GM12865 (cell line): Measurements from ENCODE around the gene CAPN3.

Experiments
- DNase-seq: peaks from one replicate; pipeline ENCODE4 v3.0.0; 2010; ENCODE audit warnings: low read depth
- H3K4me3 ChIP-seq: 2 replicates; pipeline ENCODE4 v1.5.1; 2011; ENCODE audit warnings: mild to moderate bottlenecking, low read depth, low read length, control low read depth
- TF ChIP-seq, protein P1 (sequence below): IDR thresholded peaks from 2 replicates; pipeline ENCODE4 v1.5.1; 2011; ENCODE audit warnings: low read length, control low read depth, low read depth, inconsistent platforms; ENCODE audit not compliant: insufficient read depth; ENCODE audit errors: missing control alignments

CAPN3 gene

GRCh38 chr15:42385980-42386700, 26.8 kb downstream of the CAPN3 start:
- TF ChIP-seq, protein P1, sequence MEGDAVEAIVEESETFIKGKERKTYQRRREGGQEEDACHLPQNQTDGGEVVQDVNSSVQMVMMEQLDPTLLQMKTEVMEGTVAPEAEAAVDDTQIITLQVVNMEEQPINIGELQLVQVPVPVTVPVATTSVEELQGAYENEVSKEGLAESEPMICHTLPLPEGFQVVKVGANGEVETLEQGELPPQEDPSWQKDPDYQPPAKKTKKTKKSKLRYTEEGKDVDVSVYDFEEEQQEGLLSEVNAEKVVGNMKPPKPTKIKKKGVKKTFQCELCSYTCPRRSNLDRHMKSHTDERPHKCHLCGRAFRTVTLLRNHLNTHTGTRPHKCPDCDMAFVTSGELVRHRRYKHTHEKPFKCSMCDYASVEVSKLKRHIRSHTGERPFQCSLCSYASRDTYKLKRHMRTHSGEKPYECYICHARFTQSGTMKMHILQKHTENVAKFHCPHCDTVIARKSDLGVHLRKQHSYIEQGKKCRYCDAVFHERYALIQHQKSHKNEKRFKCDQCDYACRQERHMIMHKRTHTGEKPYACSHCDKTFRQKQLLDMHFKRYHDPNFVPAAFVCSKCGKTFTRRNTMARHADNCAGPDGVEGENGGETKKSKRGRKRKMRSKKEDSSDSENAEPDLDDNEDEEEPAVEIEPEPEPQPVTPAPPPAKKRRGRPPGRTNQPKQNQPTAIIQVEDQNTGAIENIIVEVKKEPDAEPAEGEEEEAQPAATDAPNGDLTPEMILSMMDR: no peak
- DNase-seq: no peak
- H3K4me3 ChIP-seq: no peak overlapping the region

GRCh38 chr15:42387603-42388002, 28.3 kb downstream of the CAPN3 start:
- H3K4me3 ChIP-seq: no peak overlapping the region
- no peak for DNase-seq
- TF ChIP-seq, protein P1: no peak

DNA sequence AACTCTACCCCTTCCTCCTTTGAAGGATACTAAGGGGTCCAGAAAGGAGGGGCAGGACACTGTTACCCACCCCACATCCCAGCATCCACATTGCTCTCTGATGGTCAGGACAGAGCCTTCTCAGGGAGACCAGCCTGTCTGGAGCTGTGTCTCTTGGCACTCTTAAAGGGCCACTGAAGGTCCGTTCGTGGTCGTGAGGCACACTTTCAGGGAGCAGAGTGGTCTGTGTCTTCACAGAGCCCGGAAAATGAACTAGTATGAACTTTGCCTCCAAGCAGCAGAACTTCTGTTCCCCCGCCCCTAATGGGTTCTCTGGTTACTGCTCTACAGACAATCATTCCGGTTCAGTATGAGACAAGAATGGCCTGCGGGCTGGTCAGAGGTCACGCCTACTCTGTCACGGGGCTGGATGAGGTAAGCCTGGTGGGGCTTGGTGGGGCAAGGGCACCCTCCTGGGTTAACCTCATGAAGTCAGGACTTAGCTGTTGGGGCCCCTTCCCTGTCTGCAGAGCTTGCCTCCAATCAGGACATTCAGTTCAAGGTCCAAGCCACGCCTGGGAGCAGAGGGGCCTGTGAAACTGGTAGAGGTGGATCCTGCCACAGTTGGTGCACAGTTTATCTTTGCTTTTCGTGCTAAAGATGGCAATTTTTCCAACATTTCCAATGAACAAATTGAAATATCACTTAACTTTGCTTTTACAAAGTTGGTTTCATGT, 33.2 kb downstream of the CAPN3 start:
- no peak overlapping the region for H3K4me3 ChIP-seq
- TF ChIP-seq, protein P1: no peak
- DNase-seq: no peak

GRCh38 chr15:42394106-42394505, 34.8 kb downstream of the CAPN3 start:
- no peak overlapping the region for H3K4me3 ChIP-seq
- TF ChIP-seq, protein P1: no peak
- no peak for DNase-seq

DNA sequence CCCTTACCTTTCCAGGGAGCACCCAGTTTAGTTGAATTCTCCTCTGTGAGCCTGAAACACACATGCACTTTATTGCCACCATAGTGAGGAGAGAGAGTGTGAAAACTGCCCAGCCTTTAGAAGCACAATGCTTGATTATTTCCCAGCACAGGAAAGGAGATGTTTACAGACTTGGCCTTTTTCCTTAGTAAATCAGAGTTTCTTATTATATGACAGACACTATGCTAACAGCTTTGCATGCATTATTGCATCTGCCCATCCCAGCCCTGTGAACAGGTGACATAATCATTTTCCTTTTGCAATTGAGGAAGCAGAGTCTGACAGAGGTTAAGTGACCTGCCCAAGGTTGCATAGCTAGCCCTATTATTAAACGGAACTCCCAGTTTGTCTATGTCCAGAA, 36.5 kb downstream of the CAPN3 start:
- TF ChIP-seq, protein P1: no peak
- no peak overlapping the region for H3K4me3 ChIP-seq
- DNase-seq: no peak

DNA sequence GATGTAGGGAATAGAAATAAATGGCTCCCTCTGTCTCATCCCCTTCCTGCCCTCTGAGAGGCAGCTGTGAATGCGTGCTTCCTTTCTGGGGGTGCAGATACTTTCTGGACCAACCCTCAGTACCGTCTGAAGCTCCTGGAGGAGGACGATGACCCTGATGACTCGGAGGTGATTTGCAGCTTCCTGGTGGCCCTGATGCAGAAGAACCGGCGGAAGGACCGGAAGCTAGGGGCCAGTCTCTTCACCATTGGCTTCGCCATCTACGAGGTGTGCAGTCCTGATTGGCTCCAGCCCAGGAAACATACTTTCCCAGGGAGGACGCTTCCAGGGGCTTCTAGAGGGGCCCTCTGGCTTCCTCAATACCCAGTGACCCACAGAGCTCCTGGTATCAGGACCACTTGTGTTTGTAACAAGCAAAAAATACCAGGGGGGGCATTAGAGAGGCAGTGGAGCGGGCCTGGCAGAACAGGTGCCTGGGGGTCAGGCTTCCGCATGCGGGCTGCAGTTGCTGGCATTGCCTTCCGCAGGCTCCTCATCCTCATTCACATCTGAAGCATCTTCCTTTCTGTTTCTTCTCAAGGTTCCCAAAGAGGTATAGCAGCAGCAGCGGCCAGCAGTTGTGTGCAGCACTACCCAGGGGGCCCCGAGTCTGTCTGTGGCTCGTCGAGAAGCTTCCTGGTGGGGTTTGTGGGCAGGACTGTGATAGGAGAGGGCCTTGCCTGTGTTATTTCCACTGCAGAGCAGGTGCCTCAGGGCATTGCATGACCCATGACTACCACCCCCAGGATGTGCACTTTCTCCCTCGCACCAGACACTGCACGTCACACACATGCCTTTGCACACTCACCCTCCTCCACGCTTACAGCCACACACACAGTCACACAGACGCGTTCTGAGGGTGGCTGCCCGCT, 42.5 kb downstream of the CAPN3 start:
- H3K4me3 ChIP-seq: no peak overlapping the region
- DNase-seq: peak; percentile 47
- TF ChIP-seq, protein P1: no peak
